Activated CD4-positive, alpha-beta memory T cell treated with anti-CD3 and anti-CD28 coated beads for 36 hours (primary cell): ENCODE data around the gene CTNNA1. TPM values are rescaled to one million over a fixed set of nuclear protein-coding genes. Genes with fewer than 3 reads are reported as not detected.
A peak's percentile ranks its signal among the peaks of the same experiment; 100 is the strongest.
"Not testable (repeated sequence)": the region's sequence is repeated elsewhere in the genome, so short reads cannot be mapped to it uniquely, and the experiment has no call there.

Source experiments
- CTCF ChIA-PET: fragments of 350-600 bp; sonication (Branson Sonifier 250); formaldehyde crosslinking; loops from one replicate; lab custom pipeline; 2021; ENCODE audit warnings: antibody characterized with exemption, inconsistent platforms; lab: Charles Lee
- POLR2A ChIA-PET: fragments of 350-600 bp; sonication (Branson Sonifier 250); formaldehyde crosslinking; loops from one replicate; lab custom pipeline; 2021; ENCODE audit warnings: antibody characterized with exemption; lab: Charles Lee
- DNase-seq: peaks from one replicate; pipeline ENCODE4 v3.0.0-alpha.2; 2020
- H3K27ac Mint-ChIP-seq: one replicate; pipeline ENCODE4 v1.8.0; 2021; ENCODE audit warnings: mixed read lengths
- H3K27me3 Mint-ChIP-seq: one replicate; pipeline ENCODE4 v1.8.0; 2021; ENCODE audit warnings: mixed read lengths
- H3K36me3 Mint-ChIP-seq: one replicate; pipeline ENCODE4 v1.8.0; 2021; ENCODE audit warnings: mixed read lengths
- H3K4me1 Mint-ChIP-seq: one replicate; pipeline ENCODE4 v1.8.0; 2021; ENCODE audit warnings: low read depth, mixed read lengths
- H3K4me3 Mint-ChIP-seq: one replicate; pipeline ENCODE4 v1.8.0; 2021; ENCODE audit warnings: mild to moderate bottlenecking, mixed read lengths
- H3K9me3 Mint-ChIP-seq: one replicate; pipeline ENCODE4 v1.8.0; 2021; ENCODE audit warnings: mixed read lengths
- intact Hi-C: fragments of 100-400 bp; cut with micrococcal nuclease; formaldehyde crosslinking; loops from one replicate; pipeline ENCODE4 v1.15.1; 2023
- total RNA-seq, 2 experiments: library from RNA; stranded (reverse); gene quantifications; one replicate each; pipeline ENCODE4 v1.2.3, GENCODE V29; 2021

The CTNNA1 gene
- total RNA-seq, 2 experiments from 2014 or later: 82.8 to 89.5 TPM

GRCh38 chr5:138751344-138751743 is 1.9 kb upstream of the CTNNA1 start:
- POLR2A ChIA-PET, DNase-seq, H3K36me3 Mint-ChIP-seq, H3K27ac Mint-ChIP-seq, H3K4me3 Mint-ChIP-seq, H3K9me3 Mint-ChIP-seq, CTCF ChIA-PET: not testable (repeated sequence)
- Mint-ChIP-seq H3K4me1 (peaks cover 22% of the 10 kb centered on the region), H3K27me3 (peaks cover 13% of the 10 kb centered on the region)
- intact Hi-C loops: loop anchor here (5.0 to 10.0 kb wide), 3 partner anchors 99 to 593 kb away; partner anchors contain the start of genes HSPA9 and PAIP2

GRCh38 chr5:138752341-138752950 is 779 bp upstream of the CTNNA1 start:
- peaks cover 21% of the 10 kb centered on the region for H3K27me3 Mint-ChIP-seq
- H3K4me3 Mint-ChIP-seq: peak overlapping the region; percentile 48
- POLR2A ChIA-PET: interaction anchor here (0.6 kb wide), 1 partner anchor 540 kb away, joined by 3 read pairs; no protein-coding TSS in a partner anchor
- H3K36me3 Mint-ChIP-seq: peaks cover 2% of the 10 kb centered on the region
- intact Hi-C loops: loop anchor here (5.0 to 10.0 kb wide), 3 partner anchors 100 to 592 kb away; partner anchors contain the start of genes HSPA9 and PAIP2
- CTCF ChIA-PET: interaction anchor here (0.6 kb wide), 1 partner anchor 42 kb away, joined by 4 read pairs; no protein-coding TSS in a partner anchor
- no peak overlapping the region for H3K27ac Mint-ChIP-seq
- peaks cover 30% of the 10 kb centered on the region for H3K4me1 Mint-ChIP-seq
- no peaks in the 10 kb centered on the region for H3K9me3 Mint-ChIP-seq
- DNase-seq: no peak

- CTCF ChIA-PET: no interaction called here
- DNase-seq: peak; percentile 80
- Mint-ChIP-seq H3K36me3 (peaks cover 8% of the 10 kb centered on the region), H3K4me3 (peak overlapping the region; percentile 70), H3K27me3 (peaks cover 22% of the 10 kb centered on the region), H3K27ac (no peak overlapping the region), H3K9me3 (no peaks in the 10 kb centered on the region), H3K4me1 (peaks cover 34% of the 10 kb centered on the region)
- intact Hi-C loops: loop anchor here (5.0 to 10.0 kb wide), 3 partner anchors 102 to 591 kb away; partner anchors contain the start of genes HSPA9 and PAIP2
- POLR2A ChIA-PET: interaction anchor here (0.6 to 1.4 kb wide), 3 partner anchors 15 to 182 kb away, joined by 3 to 4 read pairs (median 3); partner anchors contain the start of gene HSPA9
Measured at GRCh38 chr5:138753794-138754698, 821 bp downstream of the CTNNA1 start.

- ChIA-PET CTCF (no interaction called here), POLR2A (no interaction called here)
- intact Hi-C loops: loop anchor here (1.0 to 10.0 kb wide), 4 partner anchors 16 to 590 kb away; partner anchors contain the start of genes HSPA9 and PAIP2
- peaks cover 8% of the 10 kb centered on the region for H3K36me3 Mint-ChIP-seq
- no peak overlapping the region for H3K27ac Mint-ChIP-seq
- no peaks in the 10 kb centered on the region for H3K9me3 Mint-ChIP-seq
- H3K27me3 Mint-ChIP-seq: peaks cover 22% of the 10 kb centered on the region
- no peak overlapping the region for H3K4me3 Mint-ChIP-seq
- DNase-seq: no peak
- peaks cover 34% of the 10 kb centered on the region for H3K4me1 Mint-ChIP-seq
Measured at GRCh38 chr5:138754699-138755057, 1.5 kb downstream of the CTNNA1 start.

GRCh38 chr5:138755084-138755748 is 2.0 kb downstream of the CTNNA1 start:
- no peak for DNase-seq
- peaks cover 8% of the 10 kb centered on the region for H3K36me3 Mint-ChIP-seq
- H3K4me1 Mint-ChIP-seq: peaks cover 34% of the 10 kb centered on the region
- H3K27ac Mint-ChIP-seq: no peak overlapping the region
- H3K27me3 Mint-ChIP-seq: peaks cover 22% of the 10 kb centered on the region
- no peak overlapping the region for H3K4me3 Mint-ChIP-seq
- ChIA-PET CTCF (no interaction called here), POLR2A (no interaction called here)
- intact Hi-C loops: loop anchor here (1.0 to 10.0 kb wide), 3 partner anchors 17 to 590 kb away; partner anchors contain the start of genes HSPA9 and PAIP2
- no peaks in the 10 kb centered on the region for H3K9me3 Mint-ChIP-seq

GRCh38 chr5:138757061-138757776 is 4.0 kb downstream of the CTNNA1 start:
- POLR2A ChIA-PET: interaction anchor here (1.1 kb wide), 1 partner anchor 17 kb away, joined by 3 read pairs; no protein-coding TSS in a partner anchor
- H3K4me1 Mint-ChIP-seq: peaks cover 49% of the 10 kb centered on the region
- no peak for DNase-seq
- H3K27ac Mint-ChIP-seq: no peak overlapping the region
- peaks cover 19% of the 10 kb centered on the region for H3K27me3 Mint-ChIP-seq
- intact Hi-C loops: loop anchor here (10.0 kb wide), 2 partner anchors 182 to 588 kb away; partner anchors contain the start of genes HSPA9 and PAIP2
- no peaks in the 10 kb centered on the region for H3K9me3 Mint-ChIP-seq
- H3K36me3 Mint-ChIP-seq: peaks cover 8% of the 10 kb centered on the region
- CTCF ChIA-PET: interaction anchor here (0.9 to 2.0 kb wide), 4 partner anchors 9 to 177 kb away, joined by 3 to 8 read pairs (median 4); no protein-coding TSS in a partner anchor
- no peak overlapping the region for H3K4me3 Mint-ChIP-seq

GRCh38 chr5:138760448-138761110 is 7.4 kb downstream of the CTNNA1 start:
- H3K36me3 Mint-ChIP-seq: peaks cover 8% of the 10 kb centered on the region
- peaks cover 31% of the 10 kb centered on the region for H3K4me1 Mint-ChIP-seq
- H3K27ac Mint-ChIP-seq: no peak overlapping the region
- ChIA-PET POLR2A (no interaction called here), CTCF (interaction anchor here (1.0 kb wide), 1 partner anchor 29 kb away, joined by 3 read pairs; no protein-coding TSS in a partner anchor)
- H3K4me3 Mint-ChIP-seq: no peak overlapping the region
- H3K27me3 Mint-ChIP-seq: peaks cover 15% of the 10 kb centered on the region
- intact Hi-C loops: no loop called here
- no peak for DNase-seq
- H3K9me3 Mint-ChIP-seq: no peaks in the 10 kb centered on the region

- peaks cover 31% of the 10 kb centered on the region for H3K4me1 Mint-ChIP-seq
- H3K9me3 Mint-ChIP-seq, POLR2A ChIA-PET, intact Hi-C loops, H3K36me3 Mint-ChIP-seq, H3K27ac Mint-ChIP-seq, H3K4me3 Mint-ChIP-seq: not testable (repeated sequence)
- DNase-seq: peak; percentile 34
- CTCF ChIA-PET: interaction anchor here (1.0 kb wide), 1 partner anchor 29 kb away, joined by 3 read pairs; no protein-coding TSS in a partner anchor
- H3K27me3 Mint-ChIP-seq: peaks cover 15% of the 10 kb centered on the region
Measured at GRCh38 chr5:138761115-138761514, 7.9 kb downstream of the CTNNA1 start.

GRCh38 chr5:138761670-138762069 is 8.4 kb downstream of the CTNNA1 start:
- DNase-seq, H3K4me3 Mint-ChIP-seq, CTCF ChIA-PET, H3K27ac Mint-ChIP-seq, H3K9me3 Mint-ChIP-seq, POLR2A ChIA-PET, intact Hi-C loops, H3K36me3 Mint-ChIP-seq: not testable (repeated sequence)
- Mint-ChIP-seq H3K4me1 (peaks cover 27% of the 10 kb centered on the region), H3K27me3 (peaks cover 12% of the 10 kb centered on the region)

- ChIA-PET CTCF (no interaction called here), POLR2A (no interaction called here)
- no peak for DNase-seq
- no peak overlapping the region for H3K4me3 Mint-ChIP-seq
- peaks cover 9% of the 10 kb centered on the region for H3K27me3 Mint-ChIP-seq
- H3K9me3 Mint-ChIP-seq: no peaks in the 10 kb centered on the region
- peaks cover 8% of the 10 kb centered on the region for H3K36me3 Mint-ChIP-seq
- intact Hi-C loops: no loop called here
- peaks cover 24% of the 10 kb centered on the region for H3K4me1 Mint-ChIP-seq
- no peak overlapping the region for H3K27ac Mint-ChIP-seq
Measured at GRCh38 chr5:138762110-138762509, 8.9 kb downstream of the CTNNA1 start.
